HepG2 (cell line): ENCODE measurements around the gene PRR30. TPM values are rescaled to one million over a fixed set of nuclear protein-coding genes. Genes with fewer than 3 reads are reported as not detected.
A peak's percentile ranks its signal among the peaks of the same experiment; 100 is the strongest.

ENCODE experiments used
- ATAC-seq: fragments of 200-7000 bp; cut with Tn5 transposase; 3 replicates; pipeline ENCODE4 v1.9.1; 2020; ENCODE audit warnings: mild to moderate bottlenecking, moderate library complexity
- BruUV-seq: library from RNA; stranded (reverse); fragments of 400-500 nt; replicated peaks from 2 replicates; lab custom pipeline; 2021; lab: Mats Ljungman, UMichigan
- CTCF ChIA-PET: fragments of 300-600 bp; formaldehyde crosslinking; extraction: SDS; loops from one replicate; lab custom pipeline; 2021; ENCODE audit warnings: low total read pairs, inconsistent platforms, low intra/inter-chr PET ratio; lab: Yijun Ruan, JAX
- POLR2A ChIA-PET: fragments of 350-600 bp; sonication (Branson Sonifier 250); formaldehyde crosslinking; loops from one replicate; lab custom pipeline; 2020; ENCODE audit warnings: antibody characterized with exemption, inconsistent platforms; lab: Yijun Ruan, JAX
- DNase-seq: peaks from one replicate; pipeline ENCODE4 v3.0.0-alpha.2; 2015; ENCODE audit warnings: low spot score
- FAIRE-seq: peaks from 3 replicates; lab custom pipeline; 2011; peaks lifted over from hg19 to GRCh38; lab: Jason Lieb, UNC
- H2AFZ ChIP-seq: one replicate; pipeline ENCODE4 v1.6.1; 2011; ENCODE audit warnings: low read length, inconsistent platforms
- H3K27ac ChIP-seq: fragments of 300-600 bp; 3 replicates; pipeline ENCODE4 v1.8.0; 2011; ENCODE audit warnings: mixed run types, mild to moderate bottlenecking, mixed read lengths, low read length, inconsistent platforms; ENCODE audit not compliant: insufficient read depth; ENCODE audit errors: extremely low read length
- H3K27me3 ChIP-seq, 2 experiments: fragments of 200-600 bp in 1 of 2; 2 replicates in 1 of 2; 3 replicates in 1 of 2; pipeline versions ENCODE4 v1.6.0 to v1.8.0; 2011; ENCODE audit warnings: low read length in 2 of 2, mild to moderate bottlenecking in 2 of 2, moderate library complexity in 2 of 2, inconsistent platforms in 1 of 2; ENCODE audit not compliant: insufficient read depth in 2 of 2, control insufficient read depth in 1 of 2
- H3K36me3 ChIP-seq, 2 experiments: fragments of 200-600 bp in 1 of 2; replicated peaks in 1 of 2; 2 replicates in 1 of 2; 3 replicates in 1 of 2; pipeline versions ENCODE4 v1.5.1 to v1.8.0; 2011; ENCODE audit warnings: low read length in 2 of 2, inconsistent platforms in 1 of 2; ENCODE audit not compliant: insufficient read depth in 2 of 2, control insufficient read depth in 1 of 2
- H3K4me1 ChIP-seq: 2 replicates; pipeline ENCODE4 v1.5.1; 2012; ENCODE audit warnings: low read length, inconsistent platforms; ENCODE audit not compliant: insufficient read depth
- H3K4me2 ChIP-seq: 2 replicates; pipeline ENCODE4 v1.6.0; 2011; ENCODE audit warnings: low read depth, low read length, inconsistent platforms
- H3K4me3 ChIP-seq, 3 experiments: fragments of 200-600 bp in 1 of 3; sonication (generic), shearing (Covaris generic) in 1 of 3; replicated peaks in 1 of 3; 2 replicates each; pipeline ENCODE4 v1.5.1; 2011 to 2016; ENCODE audit warnings: low read length in 3 of 3, inconsistent platforms in 2 of 3, low read depth in 2 of 3, mild to moderate bottlenecking in 2 of 3, control low read depth in 1 of 3, mixed read lengths in 1 of 3; ENCODE audit not compliant: insufficient read depth in 1 of 3
- H3K79me2 ChIP-seq: one replicate; pipeline ENCODE4 v1.6.1; 2011; ENCODE audit warnings: low read length, inconsistent platforms; ENCODE audit not compliant: insufficient read depth
- H3K9ac ChIP-seq: 2 replicates; pipeline ENCODE4 v1.6.0; 2011; ENCODE audit warnings: mild to moderate bottlenecking, low read depth, low read length, inconsistent platforms; ENCODE audit not compliant: insufficient read depth
- H3K9me3 ChIP-seq: 2 replicates; pipeline ENCODE4 v1.5.1; 2012; ENCODE audit warnings: mild to moderate bottlenecking, low read length
- H4K20me1 ChIP-seq: 2 replicates; pipeline ENCODE4 v1.6.0; 2011; ENCODE audit warnings: inconsistent platforms, mild to moderate bottlenecking, low read length, moderate library complexity; ENCODE audit not compliant: insufficient read depth
- ERF ChIP-seq: IDR thresholded peaks from 2 replicates; pipeline ENCODE4 v1.6.1; 2018; ENCODE audit warnings: missing biosample characterization, missing genetic modification reagents
- IRF9 ChIP-seq: sonication (generic); formaldehyde crosslinking; IDR thresholded peaks from 2 replicates; pipeline ENCODE4 v1.8.0; 2022; ENCODE audit warnings: missing genetic modification reagents, mild to moderate bottlenecking, borderline replicate concordance
- KAT8 ChIP-seq: IDR thresholded peaks from 2 replicates; pipeline ENCODE4 v1.6.1; 2016; ENCODE audit warnings: missing genetic modification reagents, missing compliant biosample characterization
- MBNL3 ChIP-seq: fragments of 250-450 bp; sonication (Bioruptor Pico); conservative IDR thresholded peaks from 2 replicates; pipeline ENCODE4 v1.8.0; 2022; ENCODE audit warnings: mild to moderate bottlenecking, inconsistent platforms
- MYPOP ChIP-seq: sonication (generic); formaldehyde crosslinking; IDR thresholded peaks from 2 replicates; pipeline ENCODE4 v1.8.1; 2023; ENCODE audit warnings: mild to moderate bottlenecking, moderate library complexity, missing genetic modification reagents
- NKX3-1 ChIP-seq: sonication (generic); formaldehyde crosslinking; IDR thresholded peaks from 2 replicates; pipeline ENCODE4 v1.5.0; 2020; ENCODE audit warnings: missing genetic modification reagents
- PATZ1 ChIP-seq: sonication (generic); formaldehyde crosslinking; IDR thresholded peaks from 2 replicates; pipeline ENCODE4 v1.4.0; 2020; ENCODE audit warnings: missing genetic modification reagents
- TCF7L2 ChIP-seq: IDR thresholded peaks from 2 replicates; pipeline ENCODE4 v1.6.1; 2011; ENCODE audit warnings: mild to moderate bottlenecking, low read depth, low read length, moderate library complexity
- ZNF512B ChIP-seq: sonication (generic); formaldehyde crosslinking; IDR thresholded peaks from 2 replicates; pipeline ENCODE4 v1.5.1; 2020; ENCODE audit warnings: missing genetic modification reagents, mild to moderate bottlenecking, borderline replicate concordance
- ZNF513 ChIP-seq: sonication (generic); formaldehyde crosslinking; conservative IDR thresholded peaks from 2 replicates; pipeline ENCODE4 v1.5.0; 2020; ENCODE audit warnings: missing genetic modification reagents
- ZNF550 ChIP-seq: sonication (generic); formaldehyde crosslinking; IDR thresholded peaks from 2 replicates; pipeline ENCODE4 v1.4.0; 2020; ENCODE audit warnings: mild to moderate bottlenecking, missing genetic modification reagents, borderline replicate concordance
- ZNF572 ChIP-seq: sonication (generic); formaldehyde crosslinking; IDR thresholded peaks from 2 replicates; pipeline ENCODE4 v1.5.1; 2020; ENCODE audit warnings: mild to moderate bottlenecking, missing genetic modification reagents
- ZNF772 ChIP-seq: sonication (generic); formaldehyde crosslinking; IDR thresholded peaks from 2 replicates; pipeline ENCODE4 v1.5.0; 2020; ENCODE audit warnings: mild to moderate bottlenecking, missing genetic modification reagents
- ZNF790 ChIP-seq: sonication (generic); formaldehyde crosslinking; IDR thresholded peaks from 2 replicates; pipeline ENCODE4 v1.8.0; 2022; ENCODE audit warnings: missing genetic modification reagents, mild to moderate bottlenecking, borderline replicate concordance
- ZNF839 ChIP-seq: sonication (generic); formaldehyde crosslinking; IDR thresholded peaks from 2 replicates; pipeline ENCODE4 v1.4.0; 2020; ENCODE audit warnings: missing genetic modification reagents, mild to moderate bottlenecking, borderline replicate concordance
- WGBS: methylation state at CpG from one replicate; pipeline ENCODE4 v1.1.6; 2017; ENCODE audit warnings: low lambda C conversion rate; 5-methylcytosine and 5-hydroxymethylcytosine counted together
- in situ Hi-C: cut with HindIII; loops from 2 replicates; pipeline ENCODE4 v1.10.0; 2017; ENCODE audit warnings: low pct_unique_long_range_greater_than_20kb; ENCODE audit not compliant: extremely low pct_ligation_motif_present
- intact Hi-C: fragments of 100-400 bp; cut with micrococcal nuclease; formaldehyde crosslinking; loops from one replicate; pipeline ENCODE4 v1.10.0; 2022; ENCODE audit not compliant: unreplicated experiment
- polyA plus RNA-seq, 8 experiments: library from polyadenylated mRNA; depleted of rRNA in 3 of 8; stranded (reverse) in 7 of 8; unstranded in 1 of 8; fragments of >200 nt; fragmentation: Illumina TruSeq in 4 of 8; extraction: Trizol in 4 of 8; gene quantifications; 2 replicates each; pipeline versions ENCODE4 v1.2.1 to v1.2.3, GENCODE V29; 2011 to 2016; ENCODE audit warnings: low read depth in 4 of 8, missing spikeins in 1 of 8, mixed read lengths in 1 of 8; ENCODE audit not compliant: insufficient read depth in 1 of 8
- total RNA-seq, 5 experiments: library from RNA; depleted of rRNA; stranded (reverse); fragments of >200 nt; fragmentation: Illumina TruSeq; extraction: Trizol; gene quantifications; 2 replicates each; pipeline ENCODE4 v1.2.3, GENCODE V29; 2016; ENCODE audit warnings: low read depth in 1 of 5

PRR30 gene
- total and polyA plus RNA-seq, 2 of the 13 experiments (the other 11 are each of a cell fraction or from before 2014, with no cell fraction given): not detected

- H2AFZ ChIP-seq: no peak overlapping the region
- intact Hi-C loops: loop anchor here (5.0 kb wide), 2 partner anchors 117 to 197 kb away; partner anchors contain the start of genes ATRAID and SLC5A6
- TF ChIP-seq ZNF512B (CRISPR knock-in tag) (no peak), ZNF572 (CRISPR knock-in tag) (no peak), MYPOP (CRISPR knock-in tag) (no peak), ZNF550 (peak; percentile 97; the same call in 1 of the 2 replicates), ZNF772 (CRISPR knock-in tag) (no peak), PATZ1 (CRISPR knock-in tag) (no peak), TCF7L2 (no peak), IRF9 (CRISPR knock-in tag) (no peak), ERF (CRISPR knock-in tag) (no peak), ZNF839 (CRISPR knock-in tag) (0 out of 2 replicates have a peak, but pooled peaks have one; percentile 29), NKX3-1 (no peak), MBNL3 (CRISPR knock-in tag) (0 out of 2 replicates have a peak, but pooled peaks have one; percentile 65), ZNF790 (peak; percentile 78; the same call in 1 of the 2 replicates), ZNF513 (CRISPR knock-in tag) (0 out of 2 replicates have a peak, but pooled peaks have one; percentile 81), KAT8 (CRISPR knock-in tag) (no peak)
Observed at GRCh38 chr2:27095427-27095744, 43.8 kb downstream of the PRR30 start.

More at GRCh38 chr2:27095427-27095744, 43.8 kb downstream of the PRR30 start:
- Histone ChIP-seq H3K4me3 (peak overlapping the region in 1 of 3 experiments; percentile 61; a peak in 2 of 6 replicates), H4K20me1 (no peaks in the 10 kb centered on the region), H3K4me1 (peaks cover 68% of the 10 kb centered on the region), H3K9ac (peak overlapping the region; percentile 79), H3K36me3 (peaks cover 4 to 42% of the 10 kb centered on the region in 2 experiments), H3K79me2 (peaks cover 30% of the 10 kb centered on the region), H3K27me3 (no peaks in the 10 kb centered on the region), H3K4me2 (peak overlapping the region; percentile 96), H3K27ac (peak overlapping the region; percentile 97), H3K9me3 (no peaks in the 10 kb centered on the region)
- in situ Hi-C loops: loop anchor here (5.0 kb wide), 2 partner anchors 102 to 187 kb away; partner anchors contain the start of gene TRIM54
- CTCF ChIA-PET: interaction anchor here (1.6 kb wide), 1 partner anchor 185 kb away, joined by 5 read pairs; no protein-coding TSS in a partner anchor
- ATAC-seq (no peak), DNase-seq (no peak), FAIRE-seq (no peak)
- POLR2A ChIA-PET: interaction anchor here (0.8 to 4.5 kb wide), 20 partner anchors 9 to 198 kb away, joined by 3 to 40 read pairs (median 4); partner anchors contain the start of genes ABHD1, AGBL5, KHK and OST4
- no TSS peak for BruUV-seq
- 0% methylated on average over 2 of the region's 2 CpGs for WGBS
